WTC11 (cell line): ENCODE data around the gene ITGA11. TPM values are rescaled to one million over a fixed set of nuclear protein-coding genes. Genes with fewer than 3 reads are reported as not detected.

Source experiments
- ATAC-seq: fragments of 200-7000 bp; cut with Tn5 transposase; 2 replicates; pipeline ENCODE4 v1.10.0; 2021; ENCODE audit warnings: mild to moderate bottlenecking, moderate library complexity
- CTCF ChIA-PET: fragments of 300-600 bp; sonication (Branson Sonifier 250); formaldehyde crosslinking; loops from one replicate; lab custom pipeline; 2021; ENCODE audit warnings: antibody characterized with exemption; lab: Charles Lee
- POLR2A ChIA-PET: fragments of 350-600 bp; sonication (Branson Sonifier 250); formaldehyde crosslinking; loops from one replicate; lab custom pipeline; 2021; ENCODE audit warnings: antibody characterized with exemption; lab: Charles Lee
- DNase-seq: peaks from one replicate; pipeline ENCODE4 v3.0.0; 2021; ENCODE audit warnings: low spot score
- H3K27ac Mint-ChIP-seq: 2 replicates; pipeline ENCODE4 v1.8.0; 2021; ENCODE audit warnings: mixed read lengths
- H3K27me3 Mint-ChIP-seq: 2 replicates; pipeline ENCODE4 v1.8.0; 2021; ENCODE audit warnings: low read depth, mild to moderate bottlenecking, moderate library complexity, mixed read lengths
- H3K36me3 Mint-ChIP-seq: 2 replicates; pipeline ENCODE4 v1.8.0; 2021; ENCODE audit warnings: mixed read lengths
- H3K4me1 Mint-ChIP-seq: 2 replicates; pipeline ENCODE4 v1.8.0; 2022; ENCODE audit warnings: mixed read lengths
- H3K4me3 Mint-ChIP-seq: 2 replicates; pipeline ENCODE4 v1.8.0; 2021; ENCODE audit warnings: mild to moderate bottlenecking, moderate library complexity, mixed read lengths
- H3K9me3 Mint-ChIP-seq: 2 replicates; pipeline ENCODE4 v1.8.0; 2021; ENCODE audit warnings: mixed read lengths
- ARID4B ChIP-seq: sonication (generic); formaldehyde crosslinking; IDR thresholded peaks from 2 replicates; pipeline ENCODE4 v1.8.0; 2023; ENCODE audit warnings: missing genetic modification reagents, mild to moderate bottlenecking, borderline replicate concordance
- CTCF ChIP-seq: fragments of 200-600 bp; IDR thresholded peaks from 2 replicates; pipeline ENCODE4 v1.8.0; 2022; ENCODE audit warnings: antibody characterized with exemption
- ERG ChIP-seq: fragments of 250-450 bp; sonication (Bioruptor Pico); IDR thresholded peaks from 2 replicates; pipeline ENCODE4 v1.8.0; 2021; ENCODE audit warnings: mild to moderate bottlenecking
- MLX ChIP-seq: sonication (generic); formaldehyde crosslinking; IDR thresholded peaks from 2 replicates; pipeline ENCODE4 v1.8.1; 2023; ENCODE audit warnings: mild to moderate bottlenecking, missing genetic modification reagents, moderate library complexity
- MXD4 ChIP-seq: fragments of 250-450 bp; sonication (Bioruptor Pico); IDR thresholded peaks from 2 replicates; pipeline ENCODE4 v1.8.0; 2021; ENCODE audit warnings: mild to moderate bottlenecking, moderate library complexity, borderline replicate concordance
- OVOL2 ChIP-seq: fragments of 250-450 bp; sonication (Bioruptor Pico); IDR thresholded peaks from 2 replicates; pipeline ENCODE4 v1.9.0; 2021; ENCODE audit warnings: mild to moderate bottlenecking, borderline replicate concordance
- SMAD4 ChIP-seq: sonication (generic); formaldehyde crosslinking; IDR thresholded peaks from 2 replicates; pipeline ENCODE4 v1.8.0; 2022; ENCODE audit warnings: mild to moderate bottlenecking, missing genetic modification reagents
- SOX15 ChIP-seq: fragments of 250-450 bp; sonication (Bioruptor Pico); IDR thresholded peaks from 2 replicates; pipeline ENCODE4 v1.9.0; 2021; ENCODE audit warnings: mild to moderate bottlenecking
- STAT6 ChIP-seq: sonication (generic); formaldehyde crosslinking; conservative IDR thresholded peaks from 2 replicates; pipeline ENCODE4 v1.8.1; 2023; ENCODE audit warnings: mild to moderate bottlenecking, low read depth, missing genetic modification reagents, moderate library complexity
- ZNF263 ChIP-seq: sonication (generic); formaldehyde crosslinking; IDR thresholded peaks from 2 replicates; pipeline ENCODE4 v1.8.1; 2022; ENCODE audit warnings: low read depth, mild to moderate bottlenecking, moderate library complexity, missing genetic modification reagents
- ZSCAN18 ChIP-seq: fragments of 250-450 bp; sonication (Bioruptor Pico); IDR thresholded peaks from 2 replicates; pipeline ENCODE4 v2.1.2; 2022; ENCODE audit warnings: mild to moderate bottlenecking, moderate library complexity
- total RNA-seq: library from RNA; stranded (reverse); gene quantifications from 3 replicates; pipeline ENCODE4 v1.2.3, GENCODE V29; 2021

Gene ITGA11
- total RNA-seq, 1 experiment from 2014 or later = 0.15 TPM

- no peak overlapping the region for H3K27ac Mint-ChIP-seq
- H3K36me3 Mint-ChIP-seq = no peaks in the 10 kb centered on the region
- POLR2A ChIA-PET = interaction anchor here (0.7 to 1.4 kb wide), 2 partner anchors 25 to 53 kb away, joined by 5 to 7 read pairs; partner anchors contain the start of gene FEM1B
- peaks cover 13% of the 10 kb centered on the region for H3K4me1 Mint-ChIP-seq
- ATAC-seq (peak; percentile 11; the same call in 1 of the 2 replicates), DNase-seq (no peak)
- CTCF ChIA-PET = interaction anchor here (0.6 to 4.7 kb wide), 47 partner anchors 9 to 576 kb away, joined by 3 to 218 read pairs (median 5); partner anchors contain the start of gene FEM1B
- H3K27me3 Mint-ChIP-seq = no peaks in the 10 kb centered on the region; the same call in 1 of the 2 replicates
- H3K9me3 Mint-ChIP-seq = peaks cover 12% of the 10 kb centered on the region
- H3K4me3 Mint-ChIP-seq = no peak overlapping the region
- TF ChIP-seq CTCF = peak; percentile 61
- TF ChIP-seq SMAD4 (CRISPR knock-in tag) = no peak
These were observed 178.9 kb downstream of the ITGA11 start for GRCh38 chr15:68252925-68253534.

GRCh38 chr15:68249058-68249713, 182.8 kb downstream of the ITGA11 start:
- Mint-ChIP-seq H3K4me1 (peaks cover 7% of the 10 kb centered on the region; the same call in 1 of the 2 replicates), H3K27ac (no peak overlapping the region), H3K4me3 (no peak overlapping the region), H3K9me3 (peaks cover 31% of the 10 kb centered on the region), H3K36me3 (peaks cover 10% of the 10 kb centered on the region), H3K27me3 (no peaks in the 10 kb centered on the region; the same call in 1 of the 2 replicates)
- DNase-seq (no peak), ATAC-seq (no peak)
- ChIA-PET CTCF (interaction anchor here (0.7 to 0.9 kb wide), 3 partner anchors 20 to 93 kb away, joined by 3 read pairs; no protein-coding TSS in a partner anchor), POLR2A (interaction anchor here (0.7 kb wide), 1 partner anchor 688 kb away, joined by 4 read pairs; no protein-coding TSS in a partner anchor)
- no peak for TF ChIP-seq ARID4B (CRISPR knock-in tag)
- no peak for TF ChIP-seq ZSCAN18 (CRISPR knock-in tag)
- TF ChIP-seq MLX (CRISPR knock-in tag) = no peak
- no peak for TF ChIP-seq STAT6 (CRISPR knock-in tag)
- no peak for TF ChIP-seq ERG (CRISPR knock-in tag)
- TF ChIP-seq SOX15 (CRISPR knock-in tag) = no peak
- TF ChIP-seq OVOL2 (CRISPR knock-in tag) = no peak
- no peak for TF ChIP-seq MXD4 (CRISPR knock-in tag)
- no peak for TF ChIP-seq ZNF263
- TF ChIP-seq SMAD4 (CRISPR knock-in tag) = no peak
